ENCODE measurements around the gene SNAI3.

Gene SNAI3

GRCh38 chr16:88681084-88681680, 5.1 kb downstream of the SNAI3 start:
- TF ChIP-seq, protein P1, sequence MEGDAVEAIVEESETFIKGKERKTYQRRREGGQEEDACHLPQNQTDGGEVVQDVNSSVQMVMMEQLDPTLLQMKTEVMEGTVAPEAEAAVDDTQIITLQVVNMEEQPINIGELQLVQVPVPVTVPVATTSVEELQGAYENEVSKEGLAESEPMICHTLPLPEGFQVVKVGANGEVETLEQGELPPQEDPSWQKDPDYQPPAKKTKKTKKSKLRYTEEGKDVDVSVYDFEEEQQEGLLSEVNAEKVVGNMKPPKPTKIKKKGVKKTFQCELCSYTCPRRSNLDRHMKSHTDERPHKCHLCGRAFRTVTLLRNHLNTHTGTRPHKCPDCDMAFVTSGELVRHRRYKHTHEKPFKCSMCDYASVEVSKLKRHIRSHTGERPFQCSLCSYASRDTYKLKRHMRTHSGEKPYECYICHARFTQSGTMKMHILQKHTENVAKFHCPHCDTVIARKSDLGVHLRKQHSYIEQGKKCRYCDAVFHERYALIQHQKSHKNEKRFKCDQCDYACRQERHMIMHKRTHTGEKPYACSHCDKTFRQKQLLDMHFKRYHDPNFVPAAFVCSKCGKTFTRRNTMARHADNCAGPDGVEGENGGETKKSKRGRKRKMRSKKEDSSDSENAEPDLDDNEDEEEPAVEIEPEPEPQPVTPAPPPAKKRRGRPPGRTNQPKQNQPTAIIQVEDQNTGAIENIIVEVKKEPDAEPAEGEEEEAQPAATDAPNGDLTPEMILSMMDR (IDR thresholded peaks at IDR 0.05): no peak
- Histone ChIP-seq H3K27ac (no peak overlapping the region), H3K4me3 (no peak overlapping the region)
- no peak for DNase-seq (ENCODE audit: low spot score)

- TF ChIP-seq, protein P1 (IDR thresholded peaks at IDR 0.05): no peak
- Histone ChIP-seq H3K27ac (no peak overlapping the region), H3K4me3 (no peak overlapping the region)
- no peak for DNase-seq (ENCODE audit: low spot score)
Measured at GRCh38 chr16:88680554-88681083, 5.7 kb downstream of the SNAI3 start.

GRCh38 chr16:88678224-88678979, 7.9 kb downstream of the SNAI3 start:
- Histone ChIP-seq H3K4me3 (no peak overlapping the region), H3K27ac (no peak overlapping the region)
- no peak for DNase-seq (ENCODE audit: low spot score)
- TF ChIP-seq, protein P1 (IDR thresholded peaks at IDR 0.05): no peak

- DNase-seq (ENCODE audit: low spot score): no peak
- TF ChIP-seq, protein P1 (IDR thresholded peaks at IDR 0.05): no peak
- Histone ChIP-seq H3K4me3 (no peak overlapping the region), H3K27ac (no peak overlapping the region)
Measured at GRCh38 chr16:88677721-88678120, 8.6 kb downstream of the SNAI3 start.

GRCh38 chr16:88676502-88677242, 9.6 kb downstream of the SNAI3 start:
- no peak for DNase-seq (ENCODE audit: low spot score)
- H3K4me3 ChIP-seq: no peak overlapping the region
- no peak overlapping the region for H3K27ac ChIP-seq
- TF ChIP-seq, protein P1 (IDR thresholded peaks at IDR 0.05): no peak

DNA sequence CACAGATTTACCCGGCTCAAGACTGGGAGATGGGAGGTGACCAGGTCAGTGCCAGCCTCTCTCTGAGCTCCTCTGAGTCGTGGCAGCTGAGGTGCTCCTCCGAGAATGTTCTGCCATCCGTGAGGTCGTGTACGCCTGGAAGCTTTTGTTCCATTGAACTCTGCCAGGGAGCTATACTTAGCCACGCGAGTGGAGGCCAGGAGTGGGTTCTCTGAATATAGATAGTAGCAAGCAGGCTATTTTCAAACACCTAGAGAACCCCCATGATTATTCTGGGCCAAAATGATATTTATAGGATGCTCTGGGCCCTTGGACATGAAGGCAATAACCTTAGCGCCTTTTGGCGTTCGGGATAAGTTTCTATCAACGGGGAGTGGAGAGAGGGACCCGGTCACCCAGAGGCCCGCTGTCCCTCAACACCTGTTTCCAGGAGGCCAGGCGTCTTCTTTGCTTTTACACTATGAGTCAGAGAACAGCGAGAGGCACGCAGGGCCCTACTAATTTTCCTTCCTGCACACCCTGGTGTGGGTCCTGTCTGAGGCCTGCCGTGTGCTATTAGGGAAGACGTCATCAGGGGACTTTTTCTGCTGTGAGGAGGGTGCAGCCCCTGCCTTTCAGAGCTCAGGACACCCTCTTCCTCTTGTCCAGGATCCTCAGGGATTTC, 12.5 kb downstream of the SNAI3 start:
- DNase-seq (ENCODE audit: low spot score): no peak
- Histone ChIP-seq H3K4me3 (no peak overlapping the region), H3K27ac (no peak overlapping the region)
- TF ChIP-seq, protein P1 (IDR thresholded peaks at IDR 0.05): no peak

All from coronary artery (tissue), 2 donors.